Globus pallidus (tissue), 1 donor: ENCODE data around the gene NNAT.

ENCODE experiments used
- DNase-seq: peaks from one replicate; pipeline ENCODE4 v3.0.0-alpha.2; 2015; ENCODE audit warnings: low spot score

The NNAT gene

DNA sequence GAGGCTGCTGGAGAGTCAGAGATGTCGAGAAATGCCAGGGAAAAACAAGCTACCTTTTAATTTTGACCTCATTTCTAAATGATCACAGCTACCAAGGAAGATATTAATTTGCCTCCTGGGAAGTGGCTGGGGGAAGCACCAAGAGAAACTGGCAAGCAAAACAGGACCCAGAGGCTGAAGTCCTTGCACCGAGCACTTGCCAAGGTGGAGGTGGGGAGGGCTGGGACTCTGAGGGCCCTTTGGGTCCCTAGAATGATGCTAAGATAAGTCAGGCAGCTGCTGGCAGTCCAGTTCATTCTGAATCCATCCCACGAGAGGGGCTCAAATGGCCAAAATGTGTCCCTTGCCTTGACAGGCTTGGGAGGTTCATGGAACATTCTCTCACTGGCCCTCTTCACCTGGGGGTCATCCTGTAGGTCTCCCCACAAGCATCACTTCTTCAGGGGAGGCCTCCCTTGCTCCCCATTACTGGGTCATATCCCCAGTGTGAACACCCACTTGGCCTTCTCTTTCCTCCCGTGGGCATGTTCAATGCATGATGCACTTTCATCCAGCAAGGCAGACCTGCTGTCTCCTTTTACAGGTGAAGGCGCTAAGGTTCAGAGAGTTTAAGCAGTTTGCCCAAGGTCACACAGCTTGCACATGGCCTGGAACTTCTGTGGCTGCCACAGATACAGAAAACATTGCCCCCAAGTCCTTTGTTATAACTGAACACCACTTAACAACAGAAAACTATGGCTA, 45.7 kb downstream of the NNAT start:
- no peak for DNase-seq

DNA sequence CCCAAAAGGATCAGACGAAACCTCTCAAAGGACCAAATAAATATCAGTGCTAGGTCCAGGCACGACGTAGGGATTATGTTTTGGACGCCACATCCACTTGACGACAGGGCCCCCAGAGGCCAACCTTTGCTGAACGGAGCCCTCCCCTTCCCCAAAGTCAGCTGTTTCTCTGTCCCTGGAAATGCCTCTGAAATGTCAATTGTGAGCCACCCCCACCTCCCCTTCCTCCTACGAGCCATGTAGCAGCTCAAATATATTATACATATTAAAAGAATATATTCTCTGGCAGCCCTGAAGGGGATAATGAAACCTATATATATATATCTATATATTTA, 46.2 kb downstream of the NNAT start:
- no peak for DNase-seq

DNA sequence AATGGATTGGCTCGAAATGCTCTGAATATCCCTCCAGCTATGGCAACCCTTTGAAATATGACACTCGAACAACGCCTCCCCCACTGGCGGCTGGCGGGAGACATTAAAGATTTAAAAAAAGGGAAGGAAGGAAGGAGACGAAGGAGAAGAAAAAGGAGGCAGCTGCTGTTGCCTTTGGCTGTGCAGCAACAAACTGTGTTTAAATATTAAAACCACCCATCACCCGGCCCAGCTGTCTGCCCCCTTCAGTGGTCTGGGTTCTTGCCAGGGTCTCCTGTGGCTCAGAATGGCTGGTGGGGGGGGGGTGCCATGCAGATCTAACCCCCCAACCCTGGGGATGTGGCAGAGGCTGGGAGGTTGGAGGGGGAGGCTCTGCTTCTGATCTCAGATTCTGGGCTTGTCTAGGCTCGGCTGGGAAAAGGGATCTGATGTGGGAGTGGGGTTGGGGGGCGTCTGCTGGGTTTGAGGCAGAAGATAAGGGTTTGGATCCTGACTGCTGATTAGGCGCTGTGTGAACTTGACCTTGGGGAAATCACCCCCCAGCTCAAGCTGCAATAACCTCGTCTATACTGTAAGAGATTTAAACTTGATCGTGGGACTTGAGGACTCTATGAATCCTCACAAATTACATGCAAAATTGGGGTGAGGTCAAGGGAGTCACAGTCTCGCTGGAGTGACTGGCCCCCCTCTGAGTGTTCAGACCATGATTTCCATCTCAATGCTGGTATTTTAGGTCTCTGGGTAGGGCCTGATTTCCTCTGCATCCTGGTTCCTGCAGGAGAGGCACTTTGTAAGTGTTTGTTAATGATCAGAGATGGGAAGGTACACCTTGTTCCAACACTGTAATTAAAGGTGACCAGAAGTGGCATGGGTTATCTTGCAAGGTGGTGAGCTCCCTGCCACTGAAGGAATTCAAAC, 46.9 kb downstream of the NNAT start:
- no peak for DNase-seq

DNA sequence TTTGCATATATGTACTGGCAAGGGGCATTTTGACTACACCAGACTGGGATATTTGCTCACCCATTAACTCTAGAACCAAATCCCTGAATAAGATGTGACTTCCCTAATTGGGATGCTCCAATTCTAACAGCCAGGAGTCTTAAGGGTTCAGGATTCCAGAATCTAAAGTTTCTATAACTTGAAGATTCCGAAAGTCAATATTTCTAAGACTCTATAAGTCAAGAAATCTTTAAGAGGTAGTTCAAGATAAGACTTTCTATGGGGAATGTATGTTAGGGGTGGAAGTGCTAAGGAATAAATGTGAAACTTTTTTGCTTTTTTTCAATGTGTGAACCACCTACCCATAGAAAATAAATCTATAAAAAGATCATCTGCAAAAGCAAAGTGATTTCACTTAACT, 49.4 kb downstream of the NNAT start:
- DNase-seq, result no peak

DNA sequence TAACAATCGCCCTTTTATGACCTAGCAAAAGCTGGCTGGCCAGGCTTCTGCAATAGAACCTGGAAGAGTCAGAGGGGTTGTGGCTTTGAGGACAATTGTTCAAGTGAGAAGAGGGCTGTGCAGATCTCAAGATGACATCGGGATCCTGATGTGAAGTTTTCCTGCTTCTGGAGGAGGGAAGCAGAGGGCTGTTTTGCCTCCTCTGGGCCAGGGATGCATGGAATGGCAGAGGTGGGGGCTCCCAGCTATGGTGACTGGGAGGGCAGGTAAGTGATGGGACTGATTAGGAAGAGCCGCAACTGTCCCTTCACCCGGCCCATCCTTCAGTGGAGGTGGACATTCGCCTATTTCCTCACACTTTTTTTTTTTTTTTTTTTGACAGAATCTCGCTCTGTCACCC, 50.0 kb downstream of the NNAT start:
- DNase-seq, result no peak
